Stimulated activated CD8-positive, alpha-beta memory T cell treated with anti-CD3 and anti-CD28 coated beads, Interleukin-4, amount 100 ng/mL, for 24 hours (primary cell): ENCODE measurements around the gene KRT81.
"Not testable (repeated sequence)": the region's sequence is repeated elsewhere in the genome, so short reads cannot be mapped to it uniquely, and the experiment has no call there.

ENCODE experiments used
- DNase-seq: peaks from one replicate; pipeline ENCODE4 v3.0.0-alpha.2; 2020; ENCODE audit warnings: low read depth

KRT81 gene

DNA sequence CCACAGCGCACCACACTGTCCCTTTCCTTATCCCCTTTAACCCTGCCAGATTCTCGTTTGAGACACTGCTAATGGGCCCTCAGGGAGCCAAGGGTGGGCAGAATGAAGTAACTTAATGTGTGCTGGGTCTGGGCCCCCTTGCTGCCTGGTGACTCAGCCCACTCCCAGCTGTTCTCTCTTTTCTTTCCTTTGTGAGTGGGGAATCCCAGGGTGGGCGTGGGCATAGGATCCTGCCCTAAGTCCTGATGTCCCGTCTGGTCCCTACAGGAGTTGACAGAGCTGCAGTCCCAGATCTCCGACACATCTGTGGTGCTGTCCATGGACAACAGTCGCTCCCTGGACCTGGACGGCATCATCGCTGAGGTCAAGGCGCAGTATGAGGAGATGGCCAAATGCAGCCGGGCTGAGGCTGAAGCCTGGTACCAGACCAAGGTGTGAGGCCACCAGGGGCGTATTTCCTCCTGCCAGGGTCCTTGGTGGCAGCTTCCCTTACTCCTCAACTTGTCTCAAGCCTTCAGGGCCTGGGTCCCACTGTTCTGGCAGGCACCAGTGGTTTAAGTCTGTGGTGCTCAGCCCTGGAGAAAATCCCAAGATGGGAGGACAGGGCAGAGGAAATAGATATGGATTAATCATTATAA is 50.0 kb downstream of the KRT81 start:
- DNase-seq, result no peak

- DNase-seq, result not testable (repeated sequence)
Measured at GRCh38 chr12:52240247-52240646, 51.1 kb downstream of the KRT81 start.

GRCh38 chr12:52239767-52240166 is 51.6 kb downstream of the KRT81 start:
- DNase-seq, result no peak

DNA sequence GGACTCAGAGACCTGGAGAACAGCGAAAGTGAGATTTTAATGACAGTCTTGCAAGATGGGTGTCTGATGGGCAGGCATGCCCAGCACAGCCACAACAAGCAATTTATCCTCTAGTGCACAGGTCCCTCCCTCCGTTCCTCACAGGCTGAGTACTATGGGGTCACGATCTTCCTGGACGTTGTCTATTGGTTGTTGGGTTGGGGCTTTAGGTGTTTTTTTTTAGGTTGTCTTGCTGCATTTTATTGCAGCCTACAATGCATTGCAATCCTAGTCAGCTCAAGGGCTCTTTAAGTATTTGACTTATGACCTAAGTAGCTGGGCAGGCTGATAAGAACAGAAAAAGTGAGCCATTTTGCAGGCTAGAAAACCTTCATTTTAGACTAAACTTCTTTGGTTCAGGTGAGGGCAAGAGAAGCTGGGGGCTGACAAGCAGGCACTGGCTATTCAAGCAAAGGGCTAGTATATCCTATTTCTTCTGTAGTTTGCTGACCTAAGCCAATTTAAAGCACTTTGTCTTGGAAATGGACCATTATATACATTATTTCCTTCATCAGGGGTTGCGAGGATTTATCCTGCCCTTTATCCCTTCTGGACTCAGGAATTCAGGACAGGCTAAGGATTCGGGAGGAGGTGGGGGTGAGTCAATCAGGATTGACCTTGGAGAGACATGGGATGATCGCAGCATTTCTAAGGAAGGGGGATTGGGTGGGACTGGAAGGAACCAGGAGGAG is 52.3 kb downstream of the KRT81 start:
- DNase-seq, result no peak

DNA sequence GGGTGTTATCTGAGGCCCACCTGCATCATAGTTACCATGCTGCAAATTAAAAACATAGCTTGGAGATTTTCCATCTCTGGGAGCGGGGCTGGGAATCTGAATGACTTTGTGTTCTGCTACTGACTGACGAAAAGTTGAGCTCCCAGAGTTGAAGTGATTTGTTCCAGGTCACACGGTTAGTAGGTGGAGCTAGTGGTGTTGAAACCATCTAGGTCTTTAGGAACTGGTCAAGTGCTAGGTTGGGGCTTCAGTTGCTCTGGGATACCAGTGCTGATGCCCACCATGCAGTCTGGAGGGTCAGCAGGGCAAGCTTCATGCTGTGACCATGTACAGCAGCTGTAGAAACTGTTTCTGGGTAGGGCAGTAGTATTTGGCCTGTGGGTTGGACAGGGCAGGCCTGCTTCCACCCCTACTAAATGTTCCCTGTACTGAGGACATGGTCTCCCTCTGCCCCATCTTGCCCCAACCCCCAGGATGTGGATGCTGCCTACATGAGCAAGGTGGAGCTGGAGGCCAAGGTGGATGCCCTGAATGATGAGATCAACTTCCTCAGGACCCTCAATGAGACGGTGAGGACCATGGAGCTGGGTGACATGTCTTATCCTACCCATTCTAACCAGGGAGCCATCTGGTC is 53.0 kb downstream of the KRT81 start:
- no peak for DNase-seq

DNA sequence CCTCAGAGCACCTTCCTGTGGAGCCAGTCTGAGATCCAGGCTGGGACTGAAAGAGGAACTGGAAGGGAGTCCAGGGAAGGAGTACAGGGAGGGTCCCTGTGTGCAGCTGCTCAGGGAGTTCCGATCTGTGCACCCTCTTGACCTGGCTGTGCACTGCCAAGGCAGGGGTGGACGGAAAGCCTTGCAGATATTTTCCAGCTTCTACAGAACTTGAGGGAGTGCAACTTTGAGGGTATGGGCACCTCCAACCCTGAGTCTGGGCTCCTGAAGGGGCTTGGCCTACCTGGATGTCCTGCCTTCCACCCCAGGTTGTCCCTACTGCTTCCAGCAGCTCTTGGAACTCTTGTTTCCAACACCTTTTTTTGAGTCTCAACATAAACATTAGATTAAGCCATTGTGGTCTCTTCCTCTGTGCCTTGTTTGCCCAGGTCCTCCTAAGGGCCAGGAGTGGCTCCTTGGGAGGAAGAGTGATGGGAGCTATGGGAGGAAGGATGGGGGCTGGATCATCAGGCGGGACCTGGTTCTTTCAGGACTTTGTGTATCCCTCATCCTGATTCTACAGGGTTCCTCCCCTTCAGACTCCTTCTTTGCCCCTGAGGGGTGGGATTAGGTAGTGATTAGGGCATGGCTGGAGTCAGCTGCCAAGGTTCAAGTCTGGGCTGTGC is 54.8 kb downstream of the KRT81 start:
- no peak for DNase-seq
